Parathyroid adenoma (tissue), 2 donors: ENCODE measurements around the gene PPP1CC.
A peak's percentile ranks its signal among the peaks of the same experiment; 100 is the strongest.
"Not testable (repeated sequence)": the region's sequence is repeated elsewhere in the genome, so short reads cannot be mapped to it uniquely, and the experiment has no call there.

Source experiments
- H2AFZ ChIP-seq: fragments of 300-600 bp; sonication (generic); one replicate; pipeline ENCODE4 v1.7.0; 2017; ENCODE audit warnings: antibody characterized with exemption, mild to moderate bottlenecking
- H3K27ac ChIP-seq: fragments of 300-600 bp; sonication (generic); one replicate; pipeline ENCODE4 v1.7.0; 2017
- H3K27me3 ChIP-seq: fragments of 300-600 bp; sonication (generic); one replicate; pipeline ENCODE4 v1.7.0; 2017; ENCODE audit warnings: low read length; ENCODE audit not compliant: control insufficient read depth, insufficient read depth
- H3K36me3 ChIP-seq: fragments of 300-600 bp; sonication (generic); one replicate; pipeline ENCODE4 v1.7.0; 2017; ENCODE audit warnings: low read length; ENCODE audit not compliant: control insufficient read depth, insufficient read depth
- H3K4me1 ChIP-seq: fragments of 300-600 bp; sonication (generic); one replicate; pipeline ENCODE4 v1.7.0; 2017; ENCODE audit warnings: control low read depth
- H3K4me2 ChIP-seq: fragments of 300-600 bp; sonication (generic); one replicate; pipeline ENCODE4 v1.7.0; 2017; ENCODE audit warnings: low read length
- H3K4me3 ChIP-seq: fragments of 300-600 bp; sonication (generic); one replicate; pipeline ENCODE4 v1.7.0; 2017; ENCODE audit warnings: low read depth, low read length
- H3K79me2 ChIP-seq: fragments of 300-600 bp; sonication (generic); one replicate; pipeline ENCODE4 v1.7.0; 2017; ENCODE audit warnings: control low read depth
- H3K9ac ChIP-seq: fragments of 300-600 bp; sonication (generic); one replicate; pipeline ENCODE4 v1.7.0; 2017; ENCODE audit warnings: mild to moderate bottlenecking
- H3K9me3 ChIP-seq: fragments of 300-600 bp; sonication (generic); one replicate; pipeline ENCODE4 v1.7.0; 2017; ENCODE audit warnings: low read length; ENCODE audit not compliant: control insufficient read depth
- TF ChIP-seq, protein P1 (sequence below): fragments of 300-600 bp; sonication (generic); IDR thresholded peaks from one replicate; pipeline ENCODE4 v1.7.0; 2017; ENCODE audit warnings: antibody characterized with exemption, mild to moderate bottlenecking
- donor health status: primary hyperparathyroidism.

PPP1CC gene

DNA sequence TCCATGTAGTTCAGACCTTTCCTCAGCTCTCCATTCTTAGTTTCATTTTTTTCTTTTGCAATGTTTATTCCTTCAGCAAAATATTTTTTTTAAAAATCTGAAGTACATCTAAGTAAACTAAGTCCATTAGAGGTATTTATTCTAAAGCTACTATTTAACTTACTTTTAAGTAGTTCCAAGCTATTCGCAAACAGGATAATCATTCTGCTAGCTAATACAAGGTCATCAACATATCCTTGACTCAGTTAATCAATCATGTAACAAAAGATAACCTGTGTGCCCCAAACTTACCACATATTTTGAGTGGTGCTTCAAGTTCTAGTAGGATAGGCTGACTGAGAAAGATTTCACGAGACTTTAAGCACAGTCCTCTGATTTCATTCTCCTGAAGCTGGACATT, 11.2 kb downstream of the PPP1CC start:
- TF ChIP-seq, protein P1, sequence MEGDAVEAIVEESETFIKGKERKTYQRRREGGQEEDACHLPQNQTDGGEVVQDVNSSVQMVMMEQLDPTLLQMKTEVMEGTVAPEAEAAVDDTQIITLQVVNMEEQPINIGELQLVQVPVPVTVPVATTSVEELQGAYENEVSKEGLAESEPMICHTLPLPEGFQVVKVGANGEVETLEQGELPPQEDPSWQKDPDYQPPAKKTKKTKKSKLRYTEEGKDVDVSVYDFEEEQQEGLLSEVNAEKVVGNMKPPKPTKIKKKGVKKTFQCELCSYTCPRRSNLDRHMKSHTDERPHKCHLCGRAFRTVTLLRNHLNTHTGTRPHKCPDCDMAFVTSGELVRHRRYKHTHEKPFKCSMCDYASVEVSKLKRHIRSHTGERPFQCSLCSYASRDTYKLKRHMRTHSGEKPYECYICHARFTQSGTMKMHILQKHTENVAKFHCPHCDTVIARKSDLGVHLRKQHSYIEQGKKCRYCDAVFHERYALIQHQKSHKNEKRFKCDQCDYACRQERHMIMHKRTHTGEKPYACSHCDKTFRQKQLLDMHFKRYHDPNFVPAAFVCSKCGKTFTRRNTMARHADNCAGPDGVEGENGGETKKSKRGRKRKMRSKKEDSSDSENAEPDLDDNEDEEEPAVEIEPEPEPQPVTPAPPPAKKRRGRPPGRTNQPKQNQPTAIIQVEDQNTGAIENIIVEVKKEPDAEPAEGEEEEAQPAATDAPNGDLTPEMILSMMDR = no peak
- H3K36me3 ChIP-seq = no peaks in the 10 kb centered on the region

DNA sequence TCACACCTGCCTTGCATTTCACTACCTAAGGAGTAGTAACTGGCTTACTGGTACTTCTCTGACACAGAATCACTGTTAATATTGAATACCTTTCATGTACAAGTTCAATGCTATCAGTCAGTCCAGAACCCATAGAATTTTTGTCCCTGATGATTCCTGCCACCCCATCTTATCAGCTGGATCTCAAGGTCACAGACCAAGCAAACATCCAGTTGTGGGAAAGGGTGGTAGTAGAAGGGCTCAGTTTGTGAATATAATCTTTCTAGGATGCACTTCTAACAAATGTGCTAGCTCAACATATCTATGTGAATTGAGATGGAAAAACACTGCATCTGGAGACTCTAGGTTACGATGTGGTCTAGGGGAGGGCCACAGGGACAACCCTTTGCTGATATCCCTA, 14.1 kb downstream of the PPP1CC start:
- H3K36me3 ChIP-seq = no peaks in the 10 kb centered on the region
- H3K4me3 ChIP-seq = no peak overlapping the region
- no peak overlapping the region for H2AFZ ChIP-seq
- no peaks in the 10 kb centered on the region for H3K9me3 ChIP-seq
- no peaks in the 10 kb centered on the region for H3K27me3 ChIP-seq
- no peak overlapping the region for H3K9ac ChIP-seq
- peak overlapping the region; percentile 58 for H3K4me2 ChIP-seq
- H3K4me1 ChIP-seq = peaks cover 40% of the 10 kb centered on the region
- TF ChIP-seq, protein P1 = no peak
- peak overlapping the region; percentile 49 for H3K27ac ChIP-seq
- H3K79me2 ChIP-seq = peaks cover 18% of the 10 kb centered on the region

More for the DNA sequence above, 11.2 kb downstream of the PPP1CC start:
- Histone ChIP-seq H3K9ac (no peak overlapping the region), H2AFZ (no peak overlapping the region), H3K79me2 (peaks cover 30% of the 10 kb centered on the region), H3K4me1 (peaks cover 44% of the 10 kb centered on the region), H3K4me3 (peak overlapping the region; percentile 6), H3K4me2 (peak overlapping the region; percentile 67), H3K27ac (peak overlapping the region; percentile 55), H3K27me3 (no peaks in the 10 kb centered on the region), H3K9me3 (no peaks in the 10 kb centered on the region)

DNA sequence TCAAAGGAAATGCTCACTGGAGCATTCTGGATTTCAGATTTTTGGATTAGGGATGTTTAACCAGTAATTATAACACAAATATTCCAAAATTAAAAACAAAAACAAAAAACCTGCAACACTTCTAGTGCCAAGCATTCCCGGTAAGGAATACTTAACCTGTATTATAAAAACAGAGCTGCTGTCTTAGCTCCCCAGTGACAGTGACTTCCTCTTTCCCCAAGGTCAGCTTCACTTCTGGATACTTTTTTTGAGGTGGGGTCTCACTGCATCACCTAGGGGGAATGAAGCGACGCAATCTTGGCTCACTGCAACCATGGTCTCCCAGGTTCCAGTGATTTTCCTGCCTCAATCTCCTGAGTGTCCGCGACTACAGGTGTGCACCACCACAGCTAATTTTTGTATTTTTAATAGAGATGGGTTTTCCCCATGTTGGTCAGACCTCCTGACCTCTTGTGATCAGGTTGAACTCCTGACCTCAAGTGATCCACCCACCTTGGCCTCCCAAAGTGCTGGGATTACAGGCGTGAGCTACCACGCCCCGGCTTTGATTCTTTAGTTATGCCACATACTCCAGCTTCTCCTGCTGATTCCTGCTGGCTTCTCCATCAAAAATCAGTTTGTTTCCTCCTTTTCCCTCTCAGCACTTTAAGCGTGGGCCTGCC, 15.9 kb downstream of the PPP1CC start:
- TF ChIP-seq, protein P1 = no peak
- Histone ChIP-seq H3K4me3 (no peak overlapping the region), H3K36me3 (no peaks in the 10 kb centered on the region), H3K9ac (no peak overlapping the region), H3K9me3 (no peaks in the 10 kb centered on the region), H2AFZ (no peak overlapping the region), H3K27me3 (no peaks in the 10 kb centered on the region), H3K4me2 (no peak overlapping the region), H3K27ac (no peak overlapping the region), H3K4me1 (peaks cover 24% of the 10 kb centered on the region), H3K79me2 (peaks cover 18% of the 10 kb centered on the region)

DNA sequence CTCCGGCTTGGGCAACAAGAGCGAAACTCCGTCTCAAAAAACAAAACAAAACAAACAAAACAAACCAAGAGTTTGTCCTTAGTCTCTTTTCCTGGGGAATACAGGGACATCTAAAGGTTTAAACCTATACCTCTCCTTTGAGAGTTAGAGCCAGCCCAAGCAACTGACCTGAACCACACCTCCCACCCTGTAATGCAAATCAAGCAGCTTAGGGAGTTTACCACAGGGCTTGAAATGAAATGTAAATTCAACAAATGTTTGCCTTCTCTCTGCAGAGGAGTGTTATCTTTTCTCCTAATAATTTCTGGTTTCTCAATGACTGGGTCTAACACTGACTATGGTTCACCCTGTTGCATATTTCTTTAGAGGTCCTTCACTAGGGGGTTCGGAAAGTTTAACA, 16.7 kb downstream of the PPP1CC start:
- peaks cover 18% of the 10 kb centered on the region for H3K79me2 ChIP-seq
- H3K4me3 ChIP-seq = no peak overlapping the region
- no peaks in the 10 kb centered on the region for H3K36me3 ChIP-seq
- H3K4me2 ChIP-seq = no peak overlapping the region
- no peaks in the 10 kb centered on the region for H3K27me3 ChIP-seq
- H3K9me3 ChIP-seq = no peaks in the 10 kb centered on the region
- no peak overlapping the region for H3K27ac ChIP-seq
- H2AFZ ChIP-seq = no peak overlapping the region
- H3K9ac ChIP-seq = no peak overlapping the region
- H3K4me1 ChIP-seq = peaks cover 17% of the 10 kb centered on the region
- TF ChIP-seq, protein P1 = no peak

DNA sequence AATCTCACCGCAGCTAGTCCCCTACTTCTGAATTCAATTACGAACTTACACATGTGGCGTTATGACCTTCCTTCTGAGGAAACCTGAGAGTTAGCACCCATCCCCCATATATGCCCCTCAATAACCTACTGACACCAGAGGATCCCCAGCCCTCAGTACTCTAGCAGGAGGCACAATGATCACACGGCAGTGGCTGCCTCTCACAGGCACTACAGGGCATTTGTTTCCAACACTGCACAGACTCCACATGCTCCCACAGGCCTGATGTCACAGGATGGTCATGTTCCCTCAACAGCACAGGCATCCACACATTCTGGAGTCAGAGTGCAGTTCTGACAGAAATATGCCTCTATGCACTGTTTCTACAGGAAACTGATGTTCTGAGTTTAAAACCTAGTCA, 17.4 kb downstream of the PPP1CC start:
- Histone ChIP-seq H3K4me2 (no peak overlapping the region), H3K36me3 (no peaks in the 10 kb centered on the region), H3K4me3 (no peak overlapping the region), H3K79me2 (peaks cover 18% of the 10 kb centered on the region), H3K27ac (no peak overlapping the region), H3K9ac (no peak overlapping the region), H3K9me3 (no peaks in the 10 kb centered on the region), H2AFZ (no peak overlapping the region), H3K27me3 (no peaks in the 10 kb centered on the region), H3K4me1 (peaks cover 11% of the 10 kb centered on the region)
- TF ChIP-seq, protein P1 = no peak

DNA sequence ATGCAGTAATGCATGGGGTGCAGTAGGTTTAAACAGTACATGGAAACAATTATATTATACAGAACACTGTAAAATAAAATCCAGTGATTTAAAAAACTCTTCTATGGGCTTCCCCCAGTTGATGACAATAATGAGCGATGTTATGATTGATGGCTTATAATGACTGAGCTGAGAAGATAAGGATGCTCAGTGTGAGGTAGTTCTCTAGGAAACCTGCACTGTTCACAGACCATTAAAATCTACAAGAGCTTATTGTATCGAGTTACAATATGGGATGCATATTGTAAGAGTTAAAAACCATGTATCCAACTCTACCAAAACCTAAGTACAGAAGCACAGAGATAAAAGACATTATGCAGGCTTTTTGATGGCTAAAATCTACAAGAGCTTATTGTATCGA, 19.8 kb downstream of the PPP1CC start:
- not testable (repeated sequence) for H3K4me3 ChIP-seq, H3K4me2 ChIP-seq, H3K27me3 ChIP-seq, H3K27ac ChIP-seq, H3K4me1 ChIP-seq, H3K9ac ChIP-seq, H3K9me3 ChIP-seq, H2AFZ ChIP-seq, H3K36me3 ChIP-seq
- peaks cover 12% of the 10 kb centered on the region for H3K79me2 ChIP-seq
